HCT116 (cell line): Measurements from ENCODE around the gene TYW1. TPM values are rescaled to one million over a fixed set of nuclear protein-coding genes. Genes with fewer than 3 reads are reported as not detected.
"Not testable (repeated sequence)": the region's sequence is repeated elsewhere in the genome, so short reads cannot be mapped to it uniquely, and the experiment has no call there.

Source experiments
- ATAC-seq: fragments of 200-7000 bp; cut with Tn5 transposase; 2 replicates; pipeline ENCODE4 v1.9.1; 2020; ENCODE audit warnings: mild to moderate bottlenecking, moderate library complexity
- BruUV-seq: library from RNA; stranded (reverse); fragments of 400-500 nt; replicated peaks from 2 replicates; lab custom pipeline; 2021; lab: Mats Ljungman, UMichigan
- CTCF ChIA-PET: fragments of 300-600 bp; sonication (Branson Sonifier 250); formaldehyde crosslinking; loops from one replicate; lab custom pipeline; 2021; ENCODE audit warnings: antibody characterized with exemption; lab: Charles Lee
- POLR2A ChIA-PET: fragments of 300-600, 350-600 bp; sonication (Branson Sonifier 250); formaldehyde crosslinking; loops from one replicate; lab custom pipeline; 2021; ENCODE audit warnings: antibody characterized with exemption; lab: Charles Lee
- RAD21 ChIA-PET, 2 experiments: fragments of 300-600 bp; sonication (Branson Sonifier 250); formaldehyde crosslinking; loops; one replicate each; lab custom pipeline; 2023; ENCODE audit warnings: low total read pairs in 2 of 2; ENCODE audit not compliant: uncharacterized antibody in 2 of 2, unreplicated experiment in 2 of 2, low non-redundant PET in 1 of 2; lab: Charles Lee
- DNase-seq: peaks from one replicate; pipeline ENCODE4 v3.0.0-alpha.2; 2010; ENCODE audit warnings: low read depth, low spot score
- H2AFZ ChIP-seq: fragments of 200-600 bp; shearing (Covaris generic), sonication (generic); 2 replicates; pipeline ENCODE4 v1.6.1; 2017; ENCODE audit warnings: low read depth, mixed run types, mixed read lengths, antibody characterized with exemption, low read length; ENCODE audit not compliant: poor library complexity, severe bottlenecking
- H3K27ac ChIP-seq: 2 replicates; pipeline ENCODE4 v1.5.1; 2012; ENCODE audit warnings: low read depth, low read length
- H3K27me3 ChIP-seq: fragments of 200-600 bp; sonication (generic); 2 replicates; pipeline ENCODE4 v1.6.1; 2016; ENCODE audit warnings: mixed run types, low read length, mixed read lengths; ENCODE audit not compliant: insufficient read depth
- H3K36me3 ChIP-seq, 2 experiments: fragments of 200-500 bp in 1 of 2; fragments of 200-600 bp in 1 of 2; sonication (Bioruptor generic) in 1 of 2; sonication (generic) in 1 of 2; 2 replicates each; pipeline versions ENCODE4 v1.5.1 to v1.6.1; 2014 to 2016; ENCODE audit warnings: low read length in 2 of 2, inconsistent platforms in 1 of 2, mixed read lengths in 1 of 2, mixed run types in 1 of 2; ENCODE audit not compliant: insufficient read depth in 2 of 2, control insufficient read depth in 1 of 2
- H3K4me1 ChIP-seq, 2 experiments: fragments of 200-600 bp in 1 of 2; sonication (generic) in 1 of 2; 2 replicates each; pipeline versions ENCODE4 v1.5.1 to v1.6.1; 2012 to 2017; ENCODE audit warnings: low read length in 2 of 2, inconsistent platforms in 1 of 2, mild to moderate bottlenecking in 1 of 2, mixed read lengths in 1 of 2, mixed run types in 1 of 2, moderate library complexity in 1 of 2; ENCODE audit not compliant: insufficient read depth in 2 of 2, control insufficient read depth in 1 of 2
- H3K4me2 ChIP-seq: fragments of 200-600 bp; sonication (generic); 2 replicates; pipeline ENCODE4 v1.6.1; 2017; ENCODE audit warnings: mixed run types, low read length, mixed read lengths
- H3K4me3 ChIP-seq, 2 experiments: fragments of 200-600 bp in 1 of 2; sonication (generic) in 1 of 2; replicated peaks in 1 of 2; 2 replicates each; pipeline ENCODE4 v1.5.1; 2011 to 2016; ENCODE audit warnings: low read length in 2 of 2, control low read depth in 1 of 2, low read depth in 1 of 2, mild to moderate bottlenecking in 1 of 2, mixed read lengths in 1 of 2, mixed run types in 1 of 2
- H3K79me2 ChIP-seq: fragments of 200-600 bp; sonication (generic); 2 replicates; pipeline ENCODE4 v1.6.1; 2017; ENCODE audit warnings: mild to moderate bottlenecking, mixed run types, low read length, moderate library complexity, mixed read lengths; ENCODE audit not compliant: insufficient read depth
- H3K9ac ChIP-seq: fragments of 200-600 bp; sonication (generic); 2 replicates; pipeline ENCODE4 v1.6.1; 2016; ENCODE audit warnings: low read length, mixed read lengths
- H3K9me2 ChIP-seq: fragments of 200-600 bp; sonication (generic), shearing (Covaris generic); 2 replicates; pipeline ENCODE4 v1.6.1; 2017; ENCODE audit warnings: mixed run types, mild to moderate bottlenecking, moderate library complexity; ENCODE audit not compliant: insufficient read depth
- H3K9me3 ChIP-seq, 2 experiments: fragments of 200-500 bp in 1 of 2; fragments of 200-600 bp in 1 of 2; sonication (Bioruptor generic) in 1 of 2; sonication (generic) in 1 of 2; 2 replicates each; pipeline ENCODE4 v1.6.1; 2014 to 2017; ENCODE audit warnings: low read length in 2 of 2, mixed read lengths in 2 of 2, inconsistent platforms in 1 of 2, low read depth in 1 of 2, mild to moderate bottlenecking in 1 of 2, mixed run types in 1 of 2, moderate library complexity in 1 of 2; ENCODE audit not compliant: control insufficient read depth in 1 of 2, insufficient read depth in 1 of 2
- H4K20me1 ChIP-seq: fragments of 200-600 bp; sonication (generic), shearing (Covaris generic); 2 replicates; pipeline ENCODE4 v1.6.1; 2017; ENCODE audit warnings: mixed run types, mild to moderate bottlenecking, moderate library complexity; ENCODE audit not compliant: insufficient read depth
- RAD21 ChIP-seq: IDR thresholded peaks from 2 replicates; pipeline ENCODE4 v1.6.1; 2012; ENCODE audit warnings: low read depth, mild to moderate bottlenecking
- intact Hi-C: fragments of 100-400 bp; cut with micrococcal nuclease; formaldehyde crosslinking; loops from 2 replicates; pipeline ENCODE4 v1.10.0; 2022
- total RNA-seq: library from RNA; stranded (reverse); gene quantifications from one replicate; pipeline ENCODE4 v1.2.1, GENCODE V29; 2021; ENCODE audit not compliant: unreplicated experiment
- TF ChIP-seq, protein P1 (sequence below), 3 experiments: fragments of 200-600 bp in 1 of 3; sonication (generic) in 1 of 3; IDR thresholded peaks in 2 of 3; conservative IDR thresholded peaks in 1 of 3; 2 replicates each; pipeline ENCODE4 v1.5.1; 2012 to 2017; ENCODE audit warnings: low read depth in 2 of 3, low read length in 2 of 3, antibody characterized with exemption in 1 of 3, borderline replicate concordance in 1 of 3, control low read depth in 1 of 3, mild to moderate bottlenecking in 1 of 3, mixed read lengths in 1 of 3, mixed run types in 1 of 3, moderate library complexity in 1 of 3; ENCODE audit not compliant: insufficient read depth in 1 of 3

The TYW1 gene
- total RNA-seq, 1 experiment from 2014 or later, result 16.6 TPM

DNA sequence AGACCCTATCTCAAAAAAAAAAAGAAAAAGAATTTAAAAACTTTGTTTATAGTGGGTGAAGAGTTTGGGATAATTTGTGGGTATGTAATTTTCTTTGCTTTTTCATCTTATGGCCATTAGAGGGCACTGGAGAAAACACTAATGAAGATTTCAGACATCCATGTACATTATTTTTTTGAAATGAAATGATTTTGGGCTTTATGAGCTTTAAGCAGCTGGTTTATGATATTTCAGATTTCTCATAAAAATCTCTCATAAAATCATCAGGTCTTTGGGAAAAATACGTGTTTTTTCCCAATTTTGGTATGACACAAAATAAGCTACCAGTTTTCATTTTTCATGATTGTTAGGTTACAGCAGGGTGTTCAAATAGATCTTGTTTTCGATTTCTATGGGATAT, 44.2 kb downstream of the TYW1 start:
- RAD21 ChIA-PET, H3K9me3 ChIP-seq, H3K4me2 ChIP-seq, H3K4me1 ChIP-seq, H3K27me3 ChIP-seq, intact Hi-C loops, H3K27ac ChIP-seq, ATAC-seq, DNase-seq, H3K79me2 ChIP-seq, BruUV-seq, H3K9ac ChIP-seq: not testable (repeated sequence)
- POLR2A ChIA-PET, result interaction anchor here (1.9 kb wide), 1 partner anchor 261 kb away, joined by 6 read pairs; no protein-coding TSS in a partner anchor
- TF ChIP-seq, protein P1, sequence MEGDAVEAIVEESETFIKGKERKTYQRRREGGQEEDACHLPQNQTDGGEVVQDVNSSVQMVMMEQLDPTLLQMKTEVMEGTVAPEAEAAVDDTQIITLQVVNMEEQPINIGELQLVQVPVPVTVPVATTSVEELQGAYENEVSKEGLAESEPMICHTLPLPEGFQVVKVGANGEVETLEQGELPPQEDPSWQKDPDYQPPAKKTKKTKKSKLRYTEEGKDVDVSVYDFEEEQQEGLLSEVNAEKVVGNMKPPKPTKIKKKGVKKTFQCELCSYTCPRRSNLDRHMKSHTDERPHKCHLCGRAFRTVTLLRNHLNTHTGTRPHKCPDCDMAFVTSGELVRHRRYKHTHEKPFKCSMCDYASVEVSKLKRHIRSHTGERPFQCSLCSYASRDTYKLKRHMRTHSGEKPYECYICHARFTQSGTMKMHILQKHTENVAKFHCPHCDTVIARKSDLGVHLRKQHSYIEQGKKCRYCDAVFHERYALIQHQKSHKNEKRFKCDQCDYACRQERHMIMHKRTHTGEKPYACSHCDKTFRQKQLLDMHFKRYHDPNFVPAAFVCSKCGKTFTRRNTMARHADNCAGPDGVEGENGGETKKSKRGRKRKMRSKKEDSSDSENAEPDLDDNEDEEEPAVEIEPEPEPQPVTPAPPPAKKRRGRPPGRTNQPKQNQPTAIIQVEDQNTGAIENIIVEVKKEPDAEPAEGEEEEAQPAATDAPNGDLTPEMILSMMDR (IDR thresholded peaks at IDR 0.05 in 2 of 3, conservative IDR thresholded peaks at IDR 0.05 in 1 of 3; ENCODE audit: borderline replicate concordance in 1 of 3, insufficient read depth in 1 of 3, low read depth in 2 of 3, low read length in 2 of 3), result peak in 2 of 3 experiments; percentile 24 to 37; a peak in 4 of 6 replicates
- TF ChIP-seq RAD21, result peak; percentile 41; the same call in 1 of the 2 replicates
- TF ChIP-seq, all 23 proteins: peak for 2; not testable (repeated sequence) for 21
- CTCF ChIA-PET, result interaction anchor here (0.6 to 1.2 kb wide), 4 partner anchors 15 to 331 kb away, joined by 3 read pairs; no protein-coding TSS in a partner anchor
- H4K20me1 ChIP-seq, H2AFZ ChIP-seq, H3K9me2 ChIP-seq, H3K4me3 ChIP-seq, H3K36me3 ChIP-seq: not testable (repeated sequence)

DNA sequence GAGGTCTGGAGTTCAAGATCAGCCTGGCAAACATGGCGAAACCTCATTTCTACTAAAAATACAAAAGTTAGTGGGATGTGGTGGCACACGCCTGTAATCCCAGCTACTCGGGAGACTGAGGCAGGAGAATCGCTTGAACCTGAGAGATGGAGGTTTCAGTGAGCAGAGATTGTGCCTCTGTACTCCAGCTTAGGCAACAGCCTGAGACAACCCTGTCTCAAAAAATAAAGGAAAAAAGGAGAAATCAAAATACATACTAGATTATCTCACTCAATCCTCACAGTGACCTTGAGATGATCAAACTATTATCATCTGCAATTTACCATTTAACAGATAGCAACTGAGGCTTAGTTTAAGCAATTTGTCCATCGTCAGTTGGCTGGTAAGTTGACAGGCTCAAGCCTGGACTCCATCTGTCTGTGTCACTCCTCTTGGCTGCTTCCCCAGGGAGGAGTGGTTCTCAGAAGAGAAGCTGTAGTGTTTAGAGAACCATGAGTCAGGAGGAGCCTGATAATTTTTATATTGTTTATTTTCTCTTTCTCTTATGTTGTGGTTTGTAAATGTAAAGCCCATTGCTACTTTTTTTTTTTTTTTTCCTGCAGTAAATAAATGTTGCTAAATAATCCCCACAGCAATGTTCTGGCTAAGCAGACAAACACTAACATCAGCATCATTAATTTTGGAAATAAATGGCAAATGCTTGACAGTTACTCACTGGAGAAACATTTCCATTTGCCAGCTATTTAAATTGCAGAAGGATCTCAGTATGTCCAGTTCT, 46.3 kb downstream of the TYW1 start:
- H3K9me3 ChIP-seq, H3K4me1 ChIP-seq, intact Hi-C loops, BruUV-seq, RAD21 ChIA-PET, H3K36me3 ChIP-seq, H3K9me2 ChIP-seq, H2AFZ ChIP-seq, POLR2A ChIA-PET, H3K79me2 ChIP-seq, CTCF ChIA-PET, DNase-seq, H3K9ac ChIP-seq, H3K27ac ChIP-seq, H3K4me2 ChIP-seq, H3K27me3 ChIP-seq, H4K20me1 ChIP-seq, H3K4me3 ChIP-seq: not testable (repeated sequence)
- ATAC-seq, result peak; percentile 46; the same call in 1 of the 2 replicates

GRCh38 chr7:67043559-67043930, 46.9 kb downstream of the TYW1 start:
- H3K4me2 ChIP-seq, ATAC-seq, H2AFZ ChIP-seq, H3K4me1 ChIP-seq, H3K9me3 ChIP-seq, CTCF ChIA-PET, POLR2A ChIA-PET, H3K36me3 ChIP-seq, H3K27me3 ChIP-seq, DNase-seq, H3K4me3 ChIP-seq, H3K79me2 ChIP-seq, H4K20me1 ChIP-seq, H3K9me2 ChIP-seq, RAD21 ChIA-PET, H3K9ac ChIP-seq, H3K27ac ChIP-seq, intact Hi-C loops, BruUV-seq: not testable (repeated sequence)
